ENCODE results near the gene SHC4. TPM values are rescaled to one million over a fixed set of nuclear protein-coding genes. Genes with fewer than 3 reads are reported as not detected.

The SHC4 gene
- total and polyA plus RNA-seq, 8 donors = 0.25 to 4.4 (median 0.47) TPM; not detected in 2

- peaks cover 3 to 32% (median 29%) of the 10 kb centered on the region in 4 donors for H3K36me3 ChIP-seq
- DNase-seq = no peak
Observed at GRCh38 chr15:48987142-48987541, 23.4 kb upstream of the SHC4 start.

GRCh38 chr15:48986240-48986639 lies 22.5 kb upstream of the SHC4 start:
- no peak overlapping the region for H3K27ac ChIP-seq
- H3K36me3 ChIP-seq = peaks cover 0 to 23% (median 20%) of the 10 kb centered on the region in 4 donors
- intact Hi-C loops (cut with DNase I; ENCODE audit: low total_unique reads) = no loop called here
- H3K4me3 ChIP-seq = no peak overlapping the region
- 48 to 65% (median 55%) methylated on average over 5 of the region's 5 CpGs for WGBS, 5 donors
- no peak for TF ChIP-seq POLR2AphosphoS5 (IDR thresholded peaks at IDR 0.05)
- no peak for TF ChIP-seq POLR2A (IDR thresholded peaks at IDR 0.05)
- no peak for TF ChIP-seq EP300 (IDR thresholded peaks at IDR 0.05)
- no peak for TF ChIP-seq CTCF (IDR thresholded peaks at IDR 0.05)
- H3K9me3 ChIP-seq = no peaks in the 10 kb centered on the region
- H3K4me1 ChIP-seq = peaks cover 0 to 10% (median 5%) of the 10 kb centered on the region in 4 donors
- H3K27me3 ChIP-seq = no peaks in the 10 kb centered on the region
- DNase-seq = no peak

More at GRCh38 chr15:48987142-48987541, 23.4 kb upstream of the SHC4 start:
- no peak overlapping the region for H3K27ac ChIP-seq
- no peak overlapping the region for H3K4me3 ChIP-seq
- intact Hi-C loops (cut with DNase I; ENCODE audit: low total_unique reads) = no loop called here
- no peaks in the 10 kb centered on the region for H3K9me3 ChIP-seq
- no peaks in the 10 kb centered on the region for H3K27me3 ChIP-seq
- no peak for TF ChIP-seq CTCF (IDR thresholded peaks at IDR 0.05)
- TF ChIP-seq POLR2AphosphoS5 (IDR thresholded peaks at IDR 0.05) = no peak
- no peak for TF ChIP-seq POLR2A (IDR thresholded peaks at IDR 0.05)
- TF ChIP-seq EP300 (IDR thresholded peaks at IDR 0.05) = no peak
- H3K4me1 ChIP-seq = peaks cover 0 to 10% (median 5%) of the 10 kb centered on the region in 4 donors

GRCh38 chr15:48985516-48985915 lies 21.8 kb upstream of the SHC4 start:
- Histone ChIP-seq H3K4me1 (peaks cover 0 to 10% (median 5%) of the 10 kb centered on the region in 4 donors), H3K9me3 (no peaks in the 10 kb centered on the region), H3K27ac (no peak overlapping the region), H3K4me3 (no peak overlapping the region), H3K36me3 (peaks cover 0 to 16% (median 13%) of the 10 kb centered on the region in 4 donors), H3K27me3 (no peaks in the 10 kb centered on the region)
- no peak for TF ChIP-seq POLR2A (IDR thresholded peaks at IDR 0.05)
- TF ChIP-seq POLR2AphosphoS5 (IDR thresholded peaks at IDR 0.05) = no peak
- TF ChIP-seq CTCF (IDR thresholded peaks at IDR 0.05) = no peak
- TF ChIP-seq EP300 (IDR thresholded peaks at IDR 0.05) = no peak
- DNase-seq = no peak
- 67 to 85% (median 71%) methylated on average over 3 of the region's 3 CpGs for WGBS, 5 donors
- intact Hi-C loops (cut with DNase I; ENCODE audit: low total_unique reads) = no loop called here

- peak overlapping the region in 1 of 5 donors; percentile 14 for H3K27ac ChIP-seq
- 52 to 64% (median 58%) methylated on average over 4 of the region's 4 CpGs for WGBS, 5 donors
- intact Hi-C loops (cut with DNase I; ENCODE audit: low total_unique reads) = no loop called here
Observed at GRCh38 chr15:48984811-48985352, 21.2 kb upstream of the SHC4 start.

More at GRCh38 chr15:48984811-48985352, 21.2 kb upstream of the SHC4 start:
- H3K4me3 ChIP-seq = no peak overlapping the region
- H3K4me1 ChIP-seq = peaks cover 0 to 10% (median 5%) of the 10 kb centered on the region in 4 donors
- DNase-seq = peak in 1 of 2 donors; percentile 60
- peaks cover 0 to 11% (median 9%) of the 10 kb centered on the region in 4 donors for H3K36me3 ChIP-seq
- no peaks in the 10 kb centered on the region for H3K27me3 ChIP-seq
- no peak for TF ChIP-seq EP300 (IDR thresholded peaks at IDR 0.05)
- TF ChIP-seq POLR2A (IDR thresholded peaks at IDR 0.05) = no peak
- TF ChIP-seq POLR2AphosphoS5 (IDR thresholded peaks at IDR 0.05) = no peak
- TF ChIP-seq CTCF (IDR thresholded peaks at IDR 0.05) = no peak
- H3K9me3 ChIP-seq = no peaks in the 10 kb centered on the region
